Activated CD8-positive, alpha-beta T cell treated with anti-CD3 and anti-CD28 coated beads for 36 hours (primary cell): ENCODE data around the gene CYP46A1. TPM values are rescaled to one million over a fixed set of nuclear protein-coding genes. Genes with fewer than 3 reads are reported as not detected.
A peak's percentile ranks its signal among the peaks of the same experiment; 100 is the strongest.
"Not testable (repeated sequence)": the region's sequence is repeated elsewhere in the genome, so short reads cannot be mapped to it uniquely, and the experiment has no call there.

Experiments used
- ATAC-seq: fragments of 200-7000 bp; cut with Tn5 transposase; one replicate; pipeline ENCODE4 v1.10.0; 2021; ENCODE audit warnings: mild to moderate bottlenecking, moderate library complexity
- CTCF ChIA-PET: fragments of 350-600 bp; sonication (Branson Sonifier 250); formaldehyde crosslinking; loops from one replicate; lab custom pipeline; 2021; ENCODE audit warnings: antibody characterized with exemption; lab: Charles Lee
- POLR2A ChIA-PET: fragments of 350-600 bp; sonication (Branson Sonifier 250); formaldehyde crosslinking; loops from one replicate; lab custom pipeline; 2021; ENCODE audit warnings: antibody characterized with exemption; lab: Charles Lee
- DNase-seq: peaks from one replicate; pipeline ENCODE4 v3.0.0-alpha.2; 2020
- H3K27ac Mint-ChIP-seq: one replicate; pipeline ENCODE4 v1.8.0; 2021; ENCODE audit warnings: mild to moderate bottlenecking, mixed read lengths
- H3K27me3 Mint-ChIP-seq: one replicate; pipeline ENCODE4 v1.8.0; 2021; ENCODE audit warnings: mixed read lengths
- H3K36me3 Mint-ChIP-seq: one replicate; pipeline ENCODE4 v1.8.0; 2021; ENCODE audit warnings: low read depth, mixed read lengths
- H3K4me1 Mint-ChIP-seq: one replicate; pipeline ENCODE4 v1.8.0; 2021; ENCODE audit warnings: low read depth, mixed read lengths
- H3K4me3 Mint-ChIP-seq: one replicate; pipeline ENCODE4 v1.8.0; 2021; ENCODE audit warnings: mild to moderate bottlenecking, moderate library complexity, mixed read lengths
- H3K9me3 Mint-ChIP-seq: one replicate; pipeline ENCODE4 v1.8.0; 2021; ENCODE audit warnings: mixed read lengths
- CTCF ChIP-seq: fragments of 200-600 bp; IDR thresholded peaks from one replicate; pipeline ENCODE4 v1.8.0; 2022; ENCODE audit warnings: antibody characterized with exemption, mild to moderate bottlenecking
- intact Hi-C: fragments of 100-400 bp; cut with micrococcal nuclease; formaldehyde crosslinking; loops from one replicate; pipeline ENCODE4 v1.10.0; 2022
- total RNA-seq, 2 experiments: library from RNA; stranded (reverse); gene quantifications; one replicate each; pipeline ENCODE4 v1.2.3, GENCODE V29; 2021

The CYP46A1 gene
- total RNA-seq, 2 experiments from 2014 or later: 0.16 to 0.20 TPM

GRCh38 chr14:99658218-99658845 is 25.8 kb upstream of the CYP46A1 start:
- H3K9me3 Mint-ChIP-seq: no peaks in the 10 kb centered on the region
- intact Hi-C loops: no loop called here
- no peak for TF ChIP-seq CTCF
- ATAC-seq (no peak), DNase-seq (no peak)
- H3K27ac Mint-ChIP-seq: no peak overlapping the region
- H3K36me3 Mint-ChIP-seq: no peaks in the 10 kb centered on the region
- no peak overlapping the region for H3K4me3 Mint-ChIP-seq
- H3K4me1 Mint-ChIP-seq: peaks cover 4% of the 10 kb centered on the region
- ChIA-PET CTCF (interaction anchor here (1.5 kb wide), 1 partner anchor 24 kb away, joined by 4 read pairs; no protein-coding TSS in a partner anchor), POLR2A (no interaction called here)
- peaks cover 44% of the 10 kb centered on the region for H3K27me3 Mint-ChIP-seq

DNA sequence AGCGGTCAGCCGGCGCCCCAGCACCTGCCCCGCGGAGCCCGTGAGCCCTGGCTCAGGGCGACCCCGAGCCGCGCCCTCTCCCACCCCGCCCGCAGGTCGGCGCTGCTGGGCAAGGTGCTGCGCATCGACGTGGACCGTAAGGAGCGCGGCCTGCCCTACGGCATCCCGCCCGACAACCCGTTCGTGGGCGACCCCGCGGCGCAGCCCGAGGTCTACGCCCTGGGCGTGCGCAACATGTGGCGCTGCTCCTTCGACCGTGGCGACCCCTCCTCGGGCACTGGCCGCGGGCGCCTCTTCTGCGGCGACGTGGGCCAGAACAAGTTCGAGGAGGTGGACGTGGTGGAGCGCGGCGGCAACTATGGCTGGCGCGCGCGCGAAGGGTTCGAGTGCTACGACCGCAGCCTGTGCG is 24.8 kb upstream of the CYP46A1 start:
- CTCF ChIA-PET: no interaction called here
- Mint-ChIP-seq H3K27me3 (peaks cover 41% of the 10 kb centered on the region), H3K27ac (no peak overlapping the region), H3K4me1 (peaks cover 4% of the 10 kb centered on the region), H3K4me3 (no peak overlapping the region), H3K9me3 (no peaks in the 10 kb centered on the region), H3K36me3 (no peaks in the 10 kb centered on the region)
- DNase-seq (peak; percentile 20), ATAC-seq (peak; percentile 61)
- no peak for TF ChIP-seq CTCF
- intact Hi-C loops: no loop called here
- POLR2A ChIA-PET: no interaction called here

DNA sequence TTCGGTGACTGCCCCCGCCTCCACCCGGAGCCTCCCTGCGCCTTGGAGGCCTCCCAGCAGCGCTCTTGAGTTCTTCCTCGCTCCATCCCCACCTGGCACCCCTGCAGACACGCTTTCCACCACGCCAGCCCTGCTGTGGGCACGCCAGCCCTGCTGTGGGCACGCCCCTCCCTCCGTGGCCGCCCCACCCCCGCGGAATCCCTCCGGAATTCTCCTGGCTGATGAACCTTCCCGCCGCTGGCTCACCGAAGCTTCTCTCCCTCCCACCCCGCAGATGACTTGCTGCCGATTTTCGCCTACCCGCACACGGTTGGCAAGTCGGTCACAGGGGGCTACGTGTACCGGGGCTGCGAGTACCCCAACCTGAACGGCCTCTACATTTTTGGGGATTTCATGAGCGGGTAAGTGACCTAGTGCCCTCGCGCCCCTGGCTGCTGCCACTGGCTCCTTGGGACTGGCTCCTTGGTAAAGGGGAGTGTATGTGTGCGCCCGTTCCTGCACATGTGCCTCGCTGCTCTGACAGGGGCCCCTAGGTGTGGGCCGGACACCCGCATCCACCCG is 24.0 kb upstream of the CYP46A1 start:
- CTCF ChIA-PET: no interaction called here
- no peaks in the 10 kb centered on the region for H3K9me3 Mint-ChIP-seq
- H3K27ac Mint-ChIP-seq: no peak overlapping the region
- ATAC-seq (no peak), DNase-seq (no peak)
- no peak for TF ChIP-seq CTCF
- H3K4me1 Mint-ChIP-seq: peaks cover 4% of the 10 kb centered on the region
- no peak overlapping the region for H3K4me3 Mint-ChIP-seq
- H3K27me3 Mint-ChIP-seq: peaks cover 38% of the 10 kb centered on the region
- no peaks in the 10 kb centered on the region for H3K36me3 Mint-ChIP-seq
- intact Hi-C loops: no loop called here
- POLR2A ChIA-PET: no interaction called here

GRCh38 chr14:99660794-99661193 is 23.3 kb upstream of the CYP46A1 start:
- H3K9me3 Mint-ChIP-seq: no peaks in the 10 kb centered on the region
- CTCF ChIA-PET: no interaction called here
- intact Hi-C loops: no loop called here
- DNase-seq (no peak), ATAC-seq (no peak)
- POLR2A ChIA-PET: interaction anchor here (0.7 kb wide), 1 partner anchor 139 kb away, joined by 3 read pairs; no protein-coding TSS in a partner anchor
- no peak for TF ChIP-seq CTCF
- no peak overlapping the region for H3K4me3 Mint-ChIP-seq
- no peak overlapping the region for H3K27ac Mint-ChIP-seq
- peaks cover 4% of the 10 kb centered on the region for H3K4me1 Mint-ChIP-seq
- H3K27me3 Mint-ChIP-seq: peaks cover 38% of the 10 kb centered on the region
- H3K36me3 Mint-ChIP-seq: no peaks in the 10 kb centered on the region

DNA sequence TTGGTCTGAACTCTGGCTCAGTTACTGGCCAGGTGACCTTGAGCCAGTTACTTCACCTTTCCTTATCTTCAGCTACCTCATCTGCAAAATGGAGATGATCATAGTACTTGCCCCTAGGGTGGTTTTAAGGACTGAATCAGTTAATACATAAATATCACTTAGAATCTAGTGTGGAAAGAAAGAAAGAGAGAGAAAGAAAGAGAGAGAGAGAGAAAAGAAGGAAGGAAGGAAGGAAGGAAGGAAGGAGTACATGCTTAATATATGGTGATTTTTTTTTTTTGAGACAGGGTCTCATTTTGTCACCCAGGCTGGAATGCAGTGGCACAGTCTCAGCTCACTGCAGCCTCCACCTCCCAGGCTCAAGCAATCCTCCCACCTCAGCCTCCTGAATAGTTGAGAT is 22.9 kb upstream of the CYP46A1 start:
- H3K4me1 Mint-ChIP-seq, intact Hi-C loops, CTCF ChIA-PET, H3K9me3 Mint-ChIP-seq, DNase-seq, H3K27ac Mint-ChIP-seq, ATAC-seq, H3K36me3 Mint-ChIP-seq, H3K4me3 Mint-ChIP-seq: not testable (repeated sequence)
- POLR2A ChIA-PET: interaction anchor here (0.7 kb wide), 1 partner anchor 139 kb away, joined by 3 read pairs; no protein-coding TSS in a partner anchor
- H3K27me3 Mint-ChIP-seq: peaks cover 38% of the 10 kb centered on the region
